ENCODE results near the gene WSB1. TPM values are rescaled to one million over a fixed set of nuclear protein-coding genes. Genes with fewer than 3 reads are reported as not detected.
A peak's percentile ranks its signal among the peaks of the same experiment; 100 is the strongest.

Gene WSB1
- total RNA-seq, 1 donor from 2014 or later: 443 TPM

- peak overlapping the region; percentile 67 for H3K27ac Mint-ChIP-seq (ENCODE audit: unreplicated experiment)
- H3K27me3 Mint-ChIP-seq (ENCODE audit: unreplicated experiment): peaks cover 8% of the 10 kb centered on the region
- peaks cover 14% of the 10 kb centered on the region for H3K4me1 Mint-ChIP-seq (ENCODE audit: unreplicated experiment)
- H3K9me3 Mint-ChIP-seq (ENCODE audit: unreplicated experiment): peaks cover 5% of the 10 kb centered on the region
- TF ChIP-seq CTCF (IDR thresholded peaks at IDR 0.05; ENCODE audit: unreplicated experiment): no peak
- no peak for DNase-seq (ENCODE audit: low spot score)
- peaks cover 4% of the 10 kb centered on the region for H3K36me3 Mint-ChIP-seq (ENCODE audit: low read depth, unreplicated experiment)
- no peak overlapping the region for H3K4me3 Mint-ChIP-seq (ENCODE audit: unreplicated experiment)
Measured at GRCh38 chr17:27355419-27355818, 61.5 kb downstream of the WSB1 start.

DNA sequence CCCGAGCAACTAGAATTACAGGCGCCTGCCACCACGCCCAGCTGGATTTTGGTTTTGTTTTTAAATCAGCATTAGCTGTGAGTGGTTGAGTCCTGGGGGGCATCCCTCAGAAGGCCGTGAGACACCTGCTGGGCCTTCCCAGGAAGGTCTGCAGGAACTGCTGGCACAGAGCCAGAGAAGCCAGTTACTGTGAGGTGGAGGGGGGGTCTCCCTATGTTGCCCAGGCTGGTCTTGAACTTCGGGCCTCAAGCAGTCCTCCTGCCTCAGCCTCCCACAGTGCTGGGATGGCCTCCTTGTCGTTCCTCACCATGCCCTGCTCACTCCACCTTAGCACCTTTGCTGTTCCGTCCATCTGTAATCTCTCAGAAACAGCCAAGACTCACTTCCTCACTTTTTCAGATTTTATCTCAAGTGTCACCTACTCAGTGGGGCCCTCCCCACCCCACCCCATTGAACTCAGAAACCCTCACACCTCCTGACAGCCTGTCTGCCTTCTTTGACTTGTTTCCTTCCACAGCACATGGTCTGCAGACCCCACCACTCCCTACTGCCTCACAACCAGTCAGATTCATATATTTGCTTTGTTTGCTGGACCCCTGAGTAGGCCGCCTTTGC is 62.3 kb downstream of the WSB1 start:
- DNase-seq (ENCODE audit: low spot score): no peak
- Mint-ChIP-seq H3K36me3 (ENCODE audit: low read depth, unreplicated experiment) (peaks cover 4% of the 10 kb centered on the region), H3K4me1 (ENCODE audit: unreplicated experiment) (peaks cover 20% of the 10 kb centered on the region), H3K27me3 (ENCODE audit: unreplicated experiment) (peaks cover 11% of the 10 kb centered on the region), H3K27ac (ENCODE audit: unreplicated experiment) (no peak overlapping the region), H3K9me3 (ENCODE audit: unreplicated experiment) (peaks cover 5% of the 10 kb centered on the region), H3K4me3 (ENCODE audit: unreplicated experiment) (no peak overlapping the region)
- TF ChIP-seq CTCF (IDR thresholded peaks at IDR 0.05; ENCODE audit: unreplicated experiment): no peak

DNA sequence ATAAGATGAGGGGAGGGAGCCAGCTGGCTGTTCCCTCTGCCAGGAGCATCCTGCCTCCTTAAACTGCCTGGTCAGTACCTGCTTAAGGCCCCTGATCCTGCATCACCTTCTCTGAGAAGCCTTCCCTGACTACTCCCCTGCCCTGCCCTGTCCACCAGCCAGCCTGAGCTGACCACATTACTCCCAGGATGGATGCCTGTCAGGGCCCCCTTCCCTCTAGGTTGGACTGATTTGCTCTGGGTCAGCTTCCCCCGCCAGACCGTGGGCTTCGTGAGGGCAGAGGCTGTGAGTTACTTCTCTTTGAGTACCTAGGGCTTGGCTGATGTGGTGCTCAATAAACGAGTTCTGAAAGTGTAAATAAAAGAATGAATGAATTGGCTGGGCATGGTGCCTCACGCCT is 63.3 kb downstream of the WSB1 start:
- H3K4me3 Mint-ChIP-seq (ENCODE audit: unreplicated experiment): no peak overlapping the region
- DNase-seq (ENCODE audit: low spot score): no peak
- peaks cover 11% of the 10 kb centered on the region for H3K36me3 Mint-ChIP-seq (ENCODE audit: low read depth, unreplicated experiment)
- H3K27ac Mint-ChIP-seq (ENCODE audit: unreplicated experiment): no peak overlapping the region
- H3K4me1 Mint-ChIP-seq (ENCODE audit: unreplicated experiment): peaks cover 27% of the 10 kb centered on the region
- no peak for TF ChIP-seq CTCF (IDR thresholded peaks at IDR 0.05; ENCODE audit: unreplicated experiment)
- peaks cover 11% of the 10 kb centered on the region for H3K27me3 Mint-ChIP-seq (ENCODE audit: unreplicated experiment)
- H3K9me3 Mint-ChIP-seq (ENCODE audit: unreplicated experiment): peaks cover 5% of the 10 kb centered on the region

DNA sequence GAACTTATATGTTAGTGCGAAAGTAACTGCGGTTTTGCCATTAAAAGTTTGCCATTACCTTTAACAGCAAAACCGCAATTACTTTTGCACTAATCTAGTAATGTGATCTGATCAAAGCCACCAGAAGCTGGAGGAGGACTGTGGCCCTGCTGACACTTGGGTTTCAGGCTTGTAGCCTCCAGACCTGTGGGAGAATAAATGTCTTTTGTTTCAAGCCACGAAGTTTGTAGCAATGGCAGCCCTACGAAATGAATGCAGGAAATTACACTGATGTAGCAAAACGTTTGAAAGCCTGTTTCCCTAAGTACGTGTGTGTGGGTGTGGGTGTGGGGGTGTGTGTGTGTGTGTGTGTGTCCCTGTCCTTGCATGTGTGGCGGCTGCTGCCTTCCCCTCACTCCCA is 66.6 kb downstream of the WSB1 start:
- Mint-ChIP-seq H3K9me3 (ENCODE audit: unreplicated experiment) (no peaks in the 10 kb centered on the region), H3K27me3 (ENCODE audit: unreplicated experiment) (peaks cover 3% of the 10 kb centered on the region), H3K4me3 (ENCODE audit: unreplicated experiment) (no peak overlapping the region), H3K4me1 (ENCODE audit: unreplicated experiment) (peaks cover 18% of the 10 kb centered on the region), H3K27ac (ENCODE audit: unreplicated experiment) (no peak overlapping the region), H3K36me3 (ENCODE audit: low read depth, unreplicated experiment) (peaks cover 6% of the 10 kb centered on the region)
- no peak for TF ChIP-seq CTCF (IDR thresholded peaks at IDR 0.05; ENCODE audit: unreplicated experiment)
- no peak for DNase-seq (ENCODE audit: low spot score)

GRCh38 chr17:27361695-27362094 is 67.8 kb downstream of the WSB1 start:
- no peaks in the 10 kb centered on the region for H3K9me3 Mint-ChIP-seq (ENCODE audit: unreplicated experiment)
- H3K36me3 Mint-ChIP-seq (ENCODE audit: low read depth, unreplicated experiment): peaks cover 6% of the 10 kb centered on the region
- no peak for DNase-seq (ENCODE audit: low spot score)
- H3K27ac Mint-ChIP-seq (ENCODE audit: unreplicated experiment): no peak overlapping the region
- no peak for TF ChIP-seq CTCF (IDR thresholded peaks at IDR 0.05; ENCODE audit: unreplicated experiment)
- peaks cover 17% of the 10 kb centered on the region for H3K4me1 Mint-ChIP-seq (ENCODE audit: unreplicated experiment)
- H3K4me3 Mint-ChIP-seq (ENCODE audit: unreplicated experiment): no peak overlapping the region
- H3K27me3 Mint-ChIP-seq (ENCODE audit: unreplicated experiment): peaks cover 4% of the 10 kb centered on the region

Measured in endothelial cell (in vitro differentiated cells).